ENCODE results near the gene FKBP1A. TPM values are rescaled to one million over a fixed set of nuclear protein-coding genes. Genes with fewer than 3 reads are reported as not detected.

Gene FKBP1A
- total and polyA plus RNA-seq, 2 donors from 2014 or later: 220 to 260 TPM

DNA sequence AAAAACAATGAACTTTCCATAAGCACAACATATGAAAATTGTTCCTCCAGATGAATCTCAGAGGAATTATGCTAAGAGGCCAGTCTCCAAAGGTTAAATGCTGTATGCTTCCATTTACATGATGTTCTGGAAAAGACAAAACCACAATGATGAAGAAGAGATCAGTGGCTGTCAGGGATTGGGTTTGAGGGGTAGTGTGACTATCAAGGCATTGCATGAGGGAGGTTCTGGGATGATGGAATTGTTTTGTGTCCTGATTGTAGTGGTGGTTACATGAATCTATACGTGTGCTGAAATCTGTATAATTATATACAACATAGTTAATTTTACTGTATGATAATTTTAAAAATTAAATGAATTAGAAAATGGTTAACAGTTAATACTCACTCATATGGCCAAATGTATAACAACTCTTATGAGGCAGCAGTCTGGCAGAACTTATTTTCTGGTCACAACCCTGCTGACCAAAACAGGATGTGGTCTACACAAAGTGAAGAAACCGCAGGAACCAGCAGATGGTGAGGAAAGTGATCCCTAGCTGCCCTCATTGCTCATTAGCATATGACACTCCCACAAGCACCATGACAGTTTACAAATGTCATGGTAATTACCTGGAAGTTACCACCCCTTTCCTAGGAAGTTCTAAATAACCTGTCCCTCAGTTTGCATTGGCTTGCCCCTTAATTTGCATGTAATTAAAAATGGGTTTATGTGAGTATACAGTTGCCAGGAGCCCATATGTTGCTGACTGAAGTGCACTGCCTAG is 41.9 kb upstream of the FKBP1A start:
- TF ChIP-seq CTCF (IDR thresholded peaks at IDR 0.05; ENCODE audit: borderline replicate concordance, extremely low read depth, insufficient read depth): no peak
- Histone ChIP-seq H3K9me3 (ENCODE audit: control insufficient read depth in 2 of 3, insufficient read depth in 1 of 3, low read length in 3 of 3) (no peaks in the 10 kb centered on the region), H3K9ac (ENCODE audit: low read length in 3 of 3) (no peak overlapping the region), H3K4me1 (ENCODE audit: control insufficient read depth in 2 of 3, insufficient read depth in 2 of 3, low read depth in 1 of 3, low read length in 3 of 3) (no peaks in the 10 kb centered on the region), H3K4me3 (ENCODE audit: low read length in 3 of 3) (no peak overlapping the region), H3K36me3 (ENCODE audit: control insufficient read depth in 2 of 3, insufficient read depth in 3 of 3, low read length in 3 of 3) (no peaks in the 10 kb centered on the region), H3K27ac (ENCODE audit: low read depth in 2 of 2, low read length in 2 of 2) (no peak overlapping the region), H3K27me3 (ENCODE audit: control insufficient read depth, insufficient read depth, low read length) (no peaks in the 10 kb centered on the region)
- intact Hi-C loops (cut with DNase I): loop anchor here (5.0 kb wide), 1 partner anchor 122 kb away; no protein-coding TSS in a partner anchor
- no peak for FAIRE-seq
- peak in 1 of 5 donors; percentile 22 for DNase-seq

DNA sequence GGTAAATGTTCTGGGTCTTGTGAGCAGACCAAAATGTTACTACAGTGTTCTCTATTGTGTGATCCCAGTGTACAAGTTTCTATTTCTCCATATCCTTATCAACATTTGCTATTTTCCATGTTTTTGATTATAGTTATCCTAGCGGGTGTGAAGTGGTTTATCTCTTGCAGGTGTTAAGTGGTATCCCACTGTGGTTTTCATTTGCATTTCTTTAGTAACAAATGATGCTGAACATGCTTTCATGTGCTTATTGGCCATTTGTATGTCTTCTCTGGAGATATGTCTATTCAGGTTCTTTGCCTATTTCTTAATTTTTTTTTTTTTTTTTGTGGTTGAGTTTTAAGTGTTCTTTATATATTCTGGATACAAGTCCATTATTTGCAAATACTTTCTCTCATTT is 38.3 kb upstream of the FKBP1A start:
- intact Hi-C loops (cut with DNase I): no loop called here
- Histone ChIP-seq H3K4me1 (ENCODE audit: control insufficient read depth in 2 of 3, insufficient read depth in 2 of 3, low read depth in 1 of 3, low read length in 3 of 3) (no peaks in the 10 kb centered on the region), H3K4me3 (ENCODE audit: low read length in 3 of 3) (no peak overlapping the region), H3K27ac (ENCODE audit: low read depth in 2 of 2, low read length in 2 of 2) (no peak overlapping the region), H3K9me3 (ENCODE audit: control insufficient read depth in 2 of 3, insufficient read depth in 1 of 3, low read length in 3 of 3) (no peaks in the 10 kb centered on the region), H3K9ac (ENCODE audit: low read length in 3 of 3) (no peak overlapping the region), H3K36me3 (ENCODE audit: control insufficient read depth in 2 of 3, insufficient read depth in 3 of 3, low read length in 3 of 3) (no peaks in the 10 kb centered on the region), H3K27me3 (ENCODE audit: control insufficient read depth, insufficient read depth, low read length) (no peaks in the 10 kb centered on the region)
- FAIRE-seq: no peak
- DNase-seq: no peak
- TF ChIP-seq CTCF (IDR thresholded peaks at IDR 0.05; ENCODE audit: borderline replicate concordance, extremely low read depth, insufficient read depth): no peak

GRCh38 chr20:1430004-1430451 is 37.2 kb upstream of the FKBP1A start:
- intact Hi-C loops (cut with DNase I): no loop called here
- Histone ChIP-seq H3K27me3 (ENCODE audit: control insufficient read depth, insufficient read depth, low read length) (no peaks in the 10 kb centered on the region), H3K9ac (ENCODE audit: low read length in 3 of 3) (no peak overlapping the region), H3K4me1 (ENCODE audit: control insufficient read depth in 2 of 3, insufficient read depth in 2 of 3, low read depth in 1 of 3, low read length in 3 of 3) (no peaks in the 10 kb centered on the region), H3K9me3 (ENCODE audit: control insufficient read depth in 2 of 3, insufficient read depth in 1 of 3, low read length in 3 of 3) (no peaks in the 10 kb centered on the region), H3K36me3 (ENCODE audit: control insufficient read depth in 2 of 3, insufficient read depth in 3 of 3, low read length in 3 of 3) (no peaks in the 10 kb centered on the region), H3K27ac (ENCODE audit: low read depth in 2 of 2, low read length in 2 of 2) (no peak overlapping the region), H3K4me3 (ENCODE audit: low read length in 3 of 3) (no peak overlapping the region)
- DNase-seq (no peak), FAIRE-seq (no peak)
- no peak for TF ChIP-seq CTCF (IDR thresholded peaks at IDR 0.05; ENCODE audit: borderline replicate concordance, extremely low read depth, insufficient read depth)

All from kidney (tissue), 14 donors.